NB4 (cell line): ENCODE results near the gene SIDT1.

ENCODE experiments used
- POLR2A ChIP-seq: IDR thresholded peaks from 2 replicates; pipeline ENCODE4 v1.6.1; 2011; ENCODE audit warnings: mild to moderate bottlenecking; ENCODE audit not compliant: insufficient read length; ENCODE audit errors: extremely low read depth
- TF ChIP-seq, protein P1 (sequence below): IDR thresholded peaks from one replicate; pipeline ENCODE4 v1.5.1; 2012; ENCODE audit warnings: low read depth, low read length
- TF ChIP-seq, protein P2 (sequence below): IDR thresholded peaks from 2 replicates; pipeline ENCODE4 v1.6.1; 2011; ENCODE audit warnings: low read depth, low read length

DNA sequence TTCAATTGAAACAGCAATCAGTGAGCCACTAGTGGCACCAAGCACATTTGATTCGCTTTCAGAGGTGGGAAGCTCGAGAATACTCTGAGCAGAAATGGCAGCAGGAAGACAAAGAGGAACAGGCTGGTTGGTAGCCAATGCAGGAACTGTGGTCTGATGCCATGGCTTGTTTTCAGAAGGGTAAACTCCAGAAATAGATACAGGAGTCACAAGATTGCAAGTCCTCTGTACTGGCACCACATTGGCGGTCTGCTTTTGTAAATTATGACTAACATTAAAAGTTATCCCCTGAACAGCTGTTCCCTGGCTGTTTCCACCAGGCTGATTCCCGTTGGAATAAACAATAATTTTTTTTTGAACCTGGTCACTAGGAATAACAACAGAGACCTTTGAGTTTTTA lies 128.5 kb downstream of the SIDT1 start:
- TF ChIP-seq, protein P1, sequence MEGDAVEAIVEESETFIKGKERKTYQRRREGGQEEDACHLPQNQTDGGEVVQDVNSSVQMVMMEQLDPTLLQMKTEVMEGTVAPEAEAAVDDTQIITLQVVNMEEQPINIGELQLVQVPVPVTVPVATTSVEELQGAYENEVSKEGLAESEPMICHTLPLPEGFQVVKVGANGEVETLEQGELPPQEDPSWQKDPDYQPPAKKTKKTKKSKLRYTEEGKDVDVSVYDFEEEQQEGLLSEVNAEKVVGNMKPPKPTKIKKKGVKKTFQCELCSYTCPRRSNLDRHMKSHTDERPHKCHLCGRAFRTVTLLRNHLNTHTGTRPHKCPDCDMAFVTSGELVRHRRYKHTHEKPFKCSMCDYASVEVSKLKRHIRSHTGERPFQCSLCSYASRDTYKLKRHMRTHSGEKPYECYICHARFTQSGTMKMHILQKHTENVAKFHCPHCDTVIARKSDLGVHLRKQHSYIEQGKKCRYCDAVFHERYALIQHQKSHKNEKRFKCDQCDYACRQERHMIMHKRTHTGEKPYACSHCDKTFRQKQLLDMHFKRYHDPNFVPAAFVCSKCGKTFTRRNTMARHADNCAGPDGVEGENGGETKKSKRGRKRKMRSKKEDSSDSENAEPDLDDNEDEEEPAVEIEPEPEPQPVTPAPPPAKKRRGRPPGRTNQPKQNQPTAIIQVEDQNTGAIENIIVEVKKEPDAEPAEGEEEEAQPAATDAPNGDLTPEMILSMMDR, result no peak
- TF ChIP-seq POLR2A, result no peak
- TF ChIP-seq, protein P2, sequence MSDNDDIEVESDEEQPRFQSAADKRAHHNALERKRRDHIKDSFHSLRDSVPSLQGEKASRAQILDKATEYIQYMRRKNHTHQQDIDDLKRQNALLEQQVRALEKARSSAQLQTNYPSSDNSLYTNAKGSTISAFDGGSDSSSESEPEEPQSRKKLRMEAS, result no peak
